Brain microvascular endothelial cell (primary cell): ENCODE data around the gene OLFM1.

Source experiments
- DNase-seq: peaks from one replicate; pipeline ENCODE4 v3.0.0-alpha.2; 2020
- H3K27ac ChIP-seq: fragments of 250-450 bp; sonication (Bioruptor Pico); 2 replicates; pipeline ENCODE4 v1.5.1; 2020; ENCODE audit warnings: mild to moderate bottlenecking, moderate library complexity
- H3K27me3 ChIP-seq: fragments of 250-450 bp; sonication (Bioruptor Pico); replicated peaks from 2 replicates; pipeline ENCODE4 v1.5.1; 2020; ENCODE audit warnings: mild to moderate bottlenecking
- H3K36me3 ChIP-seq: fragments of 250-450 bp; sonication (Bioruptor Pico); replicated peaks from 2 replicates; pipeline ENCODE4 v1.5.1; 2020; ENCODE audit warnings: mild to moderate bottlenecking
- H3K4me3 ChIP-seq: 2 replicates; pipeline ENCODE4 v1.5.1; 2011; ENCODE audit warnings: low read depth, mild to moderate bottlenecking, control low read depth, low read length, moderate library complexity
- in situ Hi-C: cut with HindIII; loops from 2 replicates; pipeline ENCODE4 v1.10.0; 2017; ENCODE audit warnings: low sequenced_read_pairs, low pct_ligation_motif_present
- TF ChIP-seq, protein P1 (sequence below): IDR thresholded peaks from 2 replicates; pipeline ENCODE4 v1.5.1; 2011; ENCODE audit warnings: low read depth, mild to moderate bottlenecking, moderate library complexity, low read length, control low read depth, inconsistent platforms; ENCODE audit errors: missing control alignments

The OLFM1 gene

DNA sequence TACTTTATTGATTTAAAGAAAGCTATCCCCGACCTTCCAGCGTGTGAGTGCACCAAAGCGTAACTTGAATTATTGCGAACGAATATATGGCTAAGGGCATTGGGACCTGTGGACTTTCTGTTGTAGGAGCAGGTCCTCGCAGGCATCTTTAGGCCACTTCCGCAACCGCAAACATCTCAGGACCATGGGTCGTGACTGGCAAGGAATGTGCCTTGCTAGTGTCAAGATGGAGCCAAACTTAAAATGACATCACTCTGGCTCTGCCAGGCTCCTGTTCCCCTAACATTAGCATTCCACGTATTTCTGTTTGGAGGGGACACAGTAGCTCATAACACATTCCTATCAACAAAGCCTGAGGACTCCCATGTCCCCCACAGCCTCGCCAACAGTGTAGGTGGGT is 44.1 kb upstream of the OLFM1 start:
- DNase-seq, result no peak
- TF ChIP-seq, protein P1, sequence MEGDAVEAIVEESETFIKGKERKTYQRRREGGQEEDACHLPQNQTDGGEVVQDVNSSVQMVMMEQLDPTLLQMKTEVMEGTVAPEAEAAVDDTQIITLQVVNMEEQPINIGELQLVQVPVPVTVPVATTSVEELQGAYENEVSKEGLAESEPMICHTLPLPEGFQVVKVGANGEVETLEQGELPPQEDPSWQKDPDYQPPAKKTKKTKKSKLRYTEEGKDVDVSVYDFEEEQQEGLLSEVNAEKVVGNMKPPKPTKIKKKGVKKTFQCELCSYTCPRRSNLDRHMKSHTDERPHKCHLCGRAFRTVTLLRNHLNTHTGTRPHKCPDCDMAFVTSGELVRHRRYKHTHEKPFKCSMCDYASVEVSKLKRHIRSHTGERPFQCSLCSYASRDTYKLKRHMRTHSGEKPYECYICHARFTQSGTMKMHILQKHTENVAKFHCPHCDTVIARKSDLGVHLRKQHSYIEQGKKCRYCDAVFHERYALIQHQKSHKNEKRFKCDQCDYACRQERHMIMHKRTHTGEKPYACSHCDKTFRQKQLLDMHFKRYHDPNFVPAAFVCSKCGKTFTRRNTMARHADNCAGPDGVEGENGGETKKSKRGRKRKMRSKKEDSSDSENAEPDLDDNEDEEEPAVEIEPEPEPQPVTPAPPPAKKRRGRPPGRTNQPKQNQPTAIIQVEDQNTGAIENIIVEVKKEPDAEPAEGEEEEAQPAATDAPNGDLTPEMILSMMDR, result no peak
- Histone ChIP-seq H3K27ac (no peak overlapping the region), H3K27me3 (no peaks in the 10 kb centered on the region), H3K4me3 (no peak overlapping the region), H3K36me3 (no peaks in the 10 kb centered on the region)
- in situ Hi-C loops, result no loop called here

DNA sequence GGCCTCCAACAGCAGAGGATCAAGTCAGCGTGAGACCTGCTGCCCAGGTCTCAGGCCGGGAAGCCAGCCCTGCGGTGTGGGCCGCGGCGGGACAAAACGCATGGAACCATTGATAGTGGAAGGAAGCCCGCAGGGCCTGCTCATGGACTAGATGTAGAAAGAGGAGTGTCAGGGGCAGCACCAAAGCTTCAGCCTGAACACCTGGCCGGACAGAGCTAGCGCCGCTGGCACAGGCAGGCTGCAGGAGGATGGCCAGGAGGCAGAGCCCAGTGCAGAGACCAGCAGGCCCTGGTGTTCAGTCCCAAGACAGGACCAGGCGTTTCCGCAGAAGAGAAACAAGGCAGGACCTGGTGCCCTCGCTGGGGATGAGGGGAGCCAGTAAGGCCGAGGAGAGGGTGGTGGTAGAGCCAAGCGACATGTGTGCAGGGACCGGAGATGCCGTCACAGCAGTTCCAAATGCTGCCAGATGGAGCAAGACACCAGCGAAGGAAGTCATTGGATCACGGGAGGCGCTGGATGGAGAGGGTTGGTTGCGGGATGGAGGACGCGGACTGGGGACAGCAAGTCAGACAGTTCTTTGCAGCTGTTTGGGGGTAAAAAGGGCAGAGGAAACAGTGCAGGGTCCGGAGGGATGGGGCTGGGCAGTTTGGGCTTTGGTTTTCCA is 42.1 kb upstream of the OLFM1 start:
- in situ Hi-C loops, result no loop called here

DNA sequence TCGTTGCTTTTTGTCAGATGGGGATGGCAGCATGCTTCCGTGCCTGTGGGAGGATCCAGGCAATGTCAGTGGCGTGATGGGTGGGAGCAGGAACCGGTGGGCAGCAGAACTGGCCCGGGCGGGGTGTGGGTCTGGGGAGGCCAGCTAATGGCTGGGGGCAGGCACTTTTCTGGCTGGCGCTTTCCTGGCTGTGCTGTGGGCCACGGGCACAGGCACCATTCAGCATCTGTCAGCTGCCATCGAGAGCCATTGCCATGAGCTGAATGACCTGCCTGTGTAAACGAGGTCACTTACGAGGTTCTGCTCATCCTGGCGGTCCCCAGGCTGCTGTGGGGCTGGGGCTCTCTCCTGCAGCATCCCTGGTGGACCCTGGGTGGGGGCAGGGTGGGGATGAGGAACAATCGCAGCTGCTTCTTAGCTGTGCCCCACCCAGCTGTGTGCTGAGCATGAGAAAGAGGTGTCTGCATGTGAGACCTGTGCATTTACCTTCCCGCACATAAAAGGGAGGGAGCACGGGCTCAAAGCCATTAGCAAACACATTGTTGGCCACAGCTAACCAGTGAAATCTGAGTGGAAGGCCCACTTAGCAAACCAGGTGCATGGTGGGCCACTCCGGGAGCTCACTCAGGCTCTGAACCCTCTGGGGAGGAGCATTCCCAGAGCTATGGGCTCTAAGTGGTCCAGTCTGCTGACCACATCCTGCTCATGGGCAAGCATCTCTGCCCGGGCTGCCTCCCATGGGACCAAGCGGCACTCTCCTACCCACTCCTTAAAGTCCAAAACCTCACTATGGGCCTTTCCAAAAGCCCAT is 41.3 kb upstream of the OLFM1 start:
- no peaks in the 10 kb centered on the region for H3K27me3 ChIP-seq
- TF ChIP-seq, protein P1, result no peak
- in situ Hi-C loops, result no loop called here
- H3K36me3 ChIP-seq, result no peaks in the 10 kb centered on the region
- no peak for DNase-seq
- H3K27ac ChIP-seq, result no peak overlapping the region
- no peak overlapping the region for H3K4me3 ChIP-seq

More for the DNA sequence above, 42.1 kb upstream of the OLFM1 start:
- no peak for DNase-seq
- Histone ChIP-seq H3K36me3 (no peaks in the 10 kb centered on the region), H3K4me3 (no peak overlapping the region), H3K27ac (no peak overlapping the region), H3K27me3 (no peaks in the 10 kb centered on the region)
- TF ChIP-seq, protein P1, result no peak

DNA sequence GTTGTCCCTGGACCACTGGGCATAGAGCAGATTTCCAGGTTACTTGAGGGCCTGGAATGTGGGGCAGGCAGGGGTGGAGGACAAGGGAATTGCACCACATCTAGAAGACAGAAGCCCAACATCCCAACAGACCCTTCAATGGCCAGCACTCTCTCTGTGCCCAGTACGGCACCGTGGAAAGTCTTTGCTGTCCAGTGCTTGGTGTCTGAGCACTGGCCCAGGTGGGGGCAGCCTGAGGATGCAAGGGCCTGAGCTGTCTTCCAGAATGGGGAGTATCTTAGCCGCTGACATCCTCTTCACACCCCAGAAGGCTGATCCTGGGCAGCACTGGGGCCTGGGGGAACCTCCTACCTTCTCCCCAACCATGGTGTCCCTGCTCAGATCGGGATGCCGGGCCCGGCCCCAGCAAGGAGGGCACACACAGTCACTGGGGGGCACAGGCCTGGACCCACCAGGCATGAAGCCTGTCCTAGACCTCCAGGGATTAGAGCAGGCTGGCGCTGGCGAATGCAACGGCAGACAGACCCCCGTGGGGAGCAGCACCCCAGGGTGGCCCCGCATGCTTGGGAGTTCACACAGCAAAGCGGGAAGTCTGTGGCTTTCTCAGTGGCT is 40.6 kb upstream of the OLFM1 start:
- TF ChIP-seq, protein P1, result no peak
- no peak overlapping the region for H3K27ac ChIP-seq
- no peak overlapping the region for H3K4me3 ChIP-seq
- DNase-seq, result no peak
- no peaks in the 10 kb centered on the region for H3K27me3 ChIP-seq
- no peaks in the 10 kb centered on the region for H3K36me3 ChIP-seq
- in situ Hi-C loops, result no loop called here

DNA sequence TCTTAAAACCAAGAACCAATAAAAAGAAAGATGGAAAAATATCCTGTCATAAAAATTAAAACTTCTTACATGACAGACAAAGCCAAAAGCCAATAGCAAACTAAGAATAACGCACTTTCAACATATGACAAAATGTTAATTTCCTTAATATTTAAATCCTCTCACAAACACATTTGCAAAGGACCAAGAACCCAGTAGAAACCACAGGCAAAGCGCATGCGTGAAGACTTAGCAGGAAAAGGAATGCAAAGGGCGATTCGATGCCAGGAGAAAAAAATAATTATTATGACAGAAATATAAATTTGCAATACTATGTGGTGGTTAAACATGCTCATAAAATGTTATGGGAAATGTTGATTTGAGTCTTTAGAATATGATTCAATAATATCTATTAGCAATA is 39.9 kb upstream of the OLFM1 start:
- TF ChIP-seq, protein P1, result no peak
- Histone ChIP-seq H3K36me3 (no peaks in the 10 kb centered on the region), H3K4me3 (no peak overlapping the region), H3K27me3 (no peaks in the 10 kb centered on the region), H3K27ac (no peak overlapping the region)
- in situ Hi-C loops, result no loop called here
- DNase-seq, result no peak
